HEK293 (cell line): ENCODE data around the gene ATOH8.
A peak's percentile ranks its signal among the peaks of the same experiment; 100 is the strongest.

Experiments used
- CTCF ChIA-PET: fragments of 350-600 bp; formaldehyde crosslinking; extraction: SDS; loops from one replicate; lab custom pipeline; 2021; ENCODE audit warnings: antibody characterized with exemption; lab: Yijun Ruan, JAX
- POLR2A ChIA-PET: fragments of 300-600 bp; formaldehyde crosslinking; extraction: SDS; loops from one replicate; lab custom pipeline; 2020; ENCODE audit warnings: antibody characterized with exemption, inconsistent platforms; lab: Yijun Ruan, JAX
- H3K27ac ChIP-seq: fragments of 200-500 bp; sonication (Bioruptor generic); 2 replicates; pipeline ENCODE4 v1.5.1; 2014; ENCODE audit warnings: low read depth, low read length, control low read depth, inconsistent platforms; ENCODE audit errors: extremely low read depth
- H3K36me3 ChIP-seq, 2 experiments: fragments of 200-500 bp in 1 of 2; sonication (Bioruptor generic) in 1 of 2; 1 replicate in 1 of 2; 2 replicates in 1 of 2; pipeline ENCODE4 v1.5.1; 2014 to 2017; ENCODE audit warnings: inconsistent platforms in 2 of 2, low read length in 2 of 2; ENCODE audit not compliant: control insufficient read depth in 2 of 2, insufficient read depth in 1 of 2
- H3K4me1 ChIP-seq: fragments of 200-500 bp; sonication (Bioruptor generic); 2 replicates; pipeline ENCODE4 v1.5.1; 2014; ENCODE audit warnings: mild to moderate bottlenecking, low read length, inconsistent platforms; ENCODE audit not compliant: control insufficient read depth, insufficient read depth
- H3K4me3 ChIP-seq: 2 replicates; pipeline ENCODE4 v1.5.1; 2011; ENCODE audit warnings: low read depth, mild to moderate bottlenecking, control low read depth, low read length, moderate library complexity
- H3K9me3 ChIP-seq: fragments of 200-500 bp; sonication (Bioruptor generic); 2 replicates; pipeline ENCODE4 v1.5.1; 2014; ENCODE audit warnings: low read depth, low read length, inconsistent platforms; ENCODE audit not compliant: control insufficient read depth, insufficient read depth
- AEBP2 ChIP-seq: fragments of 450-650 bp; formaldehyde crosslinking; IDR thresholded peaks from 2 replicates; pipeline ENCODE4 v1.5.1; 2016; ENCODE audit warnings: missing biosample characterization, missing genetic modification characterization, borderline replicate concordance
- BCL6B ChIP-seq: fragments of 450-650 bp; formaldehyde crosslinking; IDR thresholded peaks from 2 replicates; pipeline ENCODE4 v1.5.1; 2017; ENCODE audit warnings: missing biosample characterization, missing genetic modification characterization
- KLF17 ChIP-seq: fragments of 450-650 bp; formaldehyde crosslinking; IDR thresholded peaks from 2 replicates; pipeline ENCODE4 v1.5.1; 2016; ENCODE audit warnings: missing biosample characterization, missing genetic modification characterization
- PATZ1 ChIP-seq: fragments of 450-650 bp; formaldehyde crosslinking; IDR thresholded peaks from 2 replicates; pipeline ENCODE4 v1.5.1; 2016; ENCODE audit warnings: missing biosample characterization, missing genetic modification characterization
- PRDM6 ChIP-seq: fragments of 450-650 bp; formaldehyde crosslinking; IDR thresholded peaks from 2 replicates; pipeline ENCODE4 v1.5.1; 2017; ENCODE audit warnings: missing biosample characterization, missing genetic modification characterization
- REST ChIP-seq: fragments of 450-650 bp; formaldehyde crosslinking; IDR thresholded peaks from 2 replicates; pipeline ENCODE4 v1.5.1; 2016; ENCODE audit warnings: missing biosample characterization, missing genetic modification characterization
- ZBTB17 ChIP-seq: fragments of 450-650 bp; formaldehyde crosslinking; IDR thresholded peaks from 2 replicates; pipeline ENCODE4 v1.5.1; 2016; ENCODE audit warnings: missing biosample characterization, missing genetic modification characterization
- ZBTB44 ChIP-seq: fragments of 450-650 bp; IDR thresholded peaks from 2 replicates; pipeline ENCODE4 v1.5.1; 2018; ENCODE audit warnings: missing biosample characterization, mild to moderate bottlenecking, missing genetic modification characterization
- ZIC2 ChIP-seq: fragments of 450-650 bp; formaldehyde crosslinking; IDR thresholded peaks from 2 replicates; pipeline ENCODE4 v1.5.1; 2016; ENCODE audit warnings: missing biosample characterization, missing genetic modification characterization
- ZNF18 ChIP-seq: fragments of 450-650 bp; formaldehyde crosslinking; IDR thresholded peaks from 2 replicates; pipeline ENCODE4 v1.5.1; 2016; ENCODE audit warnings: missing biosample characterization, missing genetic modification characterization
- ZNF354C ChIP-seq: fragments of 450-650 bp; formaldehyde crosslinking; IDR thresholded peaks from 2 replicates; pipeline ENCODE4 v1.5.1; 2016; ENCODE audit warnings: missing biosample characterization, missing genetic modification characterization, low read depth, borderline replicate concordance
- ZNF394 ChIP-seq: fragments of 450-650 bp; formaldehyde crosslinking; IDR thresholded peaks from 2 replicates; pipeline ENCODE4 v1.5.1; 2016; ENCODE audit warnings: missing biosample characterization, missing genetic modification characterization, mild to moderate bottlenecking, moderate library complexity, borderline replicate concordance
- ZNF514 ChIP-seq: fragments of 450-650 bp; formaldehyde crosslinking; IDR thresholded peaks from 2 replicates; pipeline ENCODE4 v1.5.1; 2016; ENCODE audit warnings: missing biosample characterization, missing genetic modification characterization
- ZNF621 ChIP-seq: fragments of 450-650 bp; formaldehyde crosslinking; IDR thresholded peaks from 2 replicates; pipeline ENCODE4 v1.5.1; 2017; ENCODE audit warnings: missing biosample characterization, missing genetic modification characterization
- ZSCAN4 ChIP-seq: fragments of 450-650 bp; formaldehyde crosslinking; IDR thresholded peaks from 2 replicates; pipeline ENCODE4 v1.5.1; 2017; ENCODE audit warnings: missing biosample characterization, missing genetic modification characterization

Gene ATOH8

GRCh38 chr2:85763831-85764230 lies 10.0 kb downstream of the ATOH8 start:
- Histone ChIP-seq H3K4me3 (no peak overlapping the region), H3K9me3 (no peaks in the 10 kb centered on the region), H3K36me3 (no peaks in the 10 kb centered on the region), H3K27ac (no peak overlapping the region), H3K4me1 (peaks cover 8% of the 10 kb centered on the region)
- TF ChIP-seq AEBP2 (tag by site-specific recombination) (no peak), ZSCAN4 (tag by site-specific recombination) (peak; percentile 50; the same call in 1 of the 2 replicates)
- POLR2A ChIA-PET, result no interaction called here
- CTCF ChIA-PET, result interaction anchor here (0.5 to 8.0 kb wide), 6 partner anchors 12 to 566 kb away, joined by 3 to 57 read pairs (median 4); partner anchors contain the start of gene ATOH8

- Histone ChIP-seq H3K4me3 (no peak overlapping the region), H3K36me3 (no peaks in the 10 kb centered on the region), H3K4me1 (peaks cover 20% of the 10 kb centered on the region), H3K27ac (no peak overlapping the region; the same call in 1 of the 2 replicates), H3K9me3 (no peaks in the 10 kb centered on the region)
- CTCF ChIA-PET, result interaction anchor here (8.0 kb wide), 1 partner anchor 14 kb away, joined by 57 read pairs; the partner anchor contains the start of gene ATOH8
- POLR2A ChIA-PET, result no interaction called here
- no peak for TF ChIP-seq PATZ1
- TF ChIP-seq ZNF394 (tag by site-specific recombination), result no peak
- 0 out of 2 replicates have a peak, but pooled peaks have one; percentile 12 for TF ChIP-seq KLF17 (tag by site-specific recombination)
- peak; percentile 66 for TF ChIP-seq ZIC2 (tag by site-specific recombination)
- TF ChIP-seq ZNF18 (tag by site-specific recombination), result no peak
- no peak for TF ChIP-seq ZNF354C
- peak; percentile 85 for TF ChIP-seq PRDM6 (tag by site-specific recombination)
- TF ChIP-seq ZBTB17, result peak; percentile 87
- no peak for TF ChIP-seq REST (tag by site-specific recombination)
- TF ChIP-seq ZNF621 (tag by site-specific recombination), result no peak
- no peak for TF ChIP-seq BCL6B
- peak; percentile 36; the same call in 1 of the 2 replicates for TF ChIP-seq ZBTB44 (tag by site-specific recombination)
- TF ChIP-seq ZNF514, result no peak
These were observed 11.4 kb downstream of the ATOH8 start for GRCh38 chr2:85765081-85765731.
